GM18951 (cell line): ENCODE results near the gene TMEM61.

Source experiments
- POLR2A ChIP-seq: IDR thresholded peaks from 4 replicates; pipeline ENCODE4 v1.6.1; 2011; ENCODE audit warnings: mild to moderate bottlenecking; ENCODE audit not compliant: insufficient read length, insufficient read depth; ENCODE audit errors: extremely low read depth
- in situ Hi-C: fragments of 300-500 bp; cut with MboI; formaldehyde crosslinking; loops from one replicate; pipeline ENCODE4 v1.12.0; 2022; ENCODE audit warnings: low sequenced_read_pairs, mixed read lengths, inconsistent platforms; ENCODE audit not compliant: unreplicated experiment

TMEM61 gene

DNA sequence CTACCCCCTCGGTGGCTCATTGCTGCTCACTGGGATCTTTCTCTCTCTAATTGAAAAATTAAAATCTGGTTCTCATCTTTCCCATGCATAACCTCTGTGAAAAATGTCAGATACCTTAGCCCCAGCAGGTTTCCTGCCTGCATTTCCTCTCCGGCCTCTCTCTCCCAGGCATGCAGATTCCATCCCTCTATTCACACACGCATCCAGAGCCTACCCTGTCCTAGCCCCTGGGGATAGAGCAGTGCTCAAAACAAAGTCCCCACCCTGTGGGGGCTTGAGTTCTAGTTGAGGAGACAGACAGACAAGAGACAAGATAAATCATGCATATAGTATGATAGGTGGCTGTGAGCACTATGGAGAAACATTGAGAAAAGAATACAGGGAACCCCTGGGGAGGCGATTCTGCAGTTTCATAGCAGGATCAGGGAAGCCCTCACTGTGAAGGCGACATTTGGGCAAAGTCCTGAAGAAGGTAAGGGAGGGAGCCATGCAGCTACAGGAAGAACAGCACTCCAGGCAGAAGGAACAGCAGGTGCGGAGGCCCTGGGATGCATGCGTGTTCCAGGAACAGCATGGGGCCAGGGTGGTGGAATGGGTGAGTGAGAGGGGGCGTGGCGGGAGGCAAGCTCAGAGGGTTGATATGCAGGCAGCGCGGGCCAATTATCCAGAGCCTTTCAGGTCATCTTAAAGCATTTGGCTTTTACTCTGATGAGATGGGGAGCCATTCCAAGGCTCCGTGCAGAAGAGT, 14.8 kb downstream of the TMEM61 start:
- in situ Hi-C loops: loop anchor here (5.0 kb wide), 1 partner anchor 43 kb away; no protein-coding TSS in a partner anchor

DNA sequence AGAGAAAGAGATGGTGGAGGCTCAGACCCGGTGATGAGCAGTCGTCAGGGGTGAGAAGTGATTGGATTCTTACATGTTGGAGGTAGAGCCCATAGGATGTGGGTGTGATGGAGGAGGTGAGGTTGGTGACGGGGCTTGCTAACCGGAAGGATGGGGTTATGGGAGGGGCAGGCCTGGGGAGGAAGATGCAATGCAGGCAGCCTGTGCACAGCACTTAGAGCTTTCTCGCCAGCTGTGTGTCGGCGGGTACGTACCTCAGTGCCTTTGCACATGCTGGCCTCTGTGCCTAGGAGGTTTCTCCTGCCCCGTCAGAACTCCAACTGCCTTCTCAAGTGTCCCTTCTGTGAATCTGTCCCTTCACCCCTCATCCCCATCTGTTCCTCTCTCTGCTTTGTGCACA, 15.4 kb downstream of the TMEM61 start:
- no peak for TF ChIP-seq POLR2A
- in situ Hi-C loops: loop anchor here (5.0 kb wide), 1 partner anchor 44 kb away; no protein-coding TSS in a partner anchor

More for the DNA sequence above, 14.8 kb downstream of the TMEM61 start:
- TF ChIP-seq POLR2A: no peak

DNA sequence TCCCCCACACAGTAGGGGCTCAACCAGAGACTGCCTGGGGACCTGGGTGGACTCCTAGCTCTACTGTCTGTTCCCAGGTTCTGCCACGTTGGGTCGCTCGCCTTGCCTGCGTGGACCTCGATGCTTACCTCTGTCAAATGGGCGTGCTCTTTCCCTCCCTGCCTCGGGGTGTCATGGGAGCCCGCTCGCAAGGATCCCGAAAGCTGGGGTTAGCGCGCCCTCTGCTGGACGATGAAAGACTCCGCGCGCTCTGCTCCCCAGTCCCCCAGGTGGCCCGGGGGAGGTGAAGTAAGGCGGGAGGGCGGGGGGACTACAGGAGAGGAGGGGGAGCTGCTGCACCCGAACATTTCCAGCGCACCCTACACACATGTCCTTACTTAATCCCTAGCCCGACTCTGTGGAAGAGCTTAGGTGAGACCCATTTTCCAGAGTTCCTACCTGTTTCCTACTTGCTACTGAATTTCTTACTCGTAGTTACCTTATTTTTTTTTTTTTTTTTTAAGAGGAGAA, 16.0 kb downstream of the TMEM61 start:
- in situ Hi-C loops: loop anchor here (5.0 kb wide), 1 partner anchor 44 kb away; no protein-coding TSS in a partner anchor
- no peak for TF ChIP-seq POLR2A

DNA sequence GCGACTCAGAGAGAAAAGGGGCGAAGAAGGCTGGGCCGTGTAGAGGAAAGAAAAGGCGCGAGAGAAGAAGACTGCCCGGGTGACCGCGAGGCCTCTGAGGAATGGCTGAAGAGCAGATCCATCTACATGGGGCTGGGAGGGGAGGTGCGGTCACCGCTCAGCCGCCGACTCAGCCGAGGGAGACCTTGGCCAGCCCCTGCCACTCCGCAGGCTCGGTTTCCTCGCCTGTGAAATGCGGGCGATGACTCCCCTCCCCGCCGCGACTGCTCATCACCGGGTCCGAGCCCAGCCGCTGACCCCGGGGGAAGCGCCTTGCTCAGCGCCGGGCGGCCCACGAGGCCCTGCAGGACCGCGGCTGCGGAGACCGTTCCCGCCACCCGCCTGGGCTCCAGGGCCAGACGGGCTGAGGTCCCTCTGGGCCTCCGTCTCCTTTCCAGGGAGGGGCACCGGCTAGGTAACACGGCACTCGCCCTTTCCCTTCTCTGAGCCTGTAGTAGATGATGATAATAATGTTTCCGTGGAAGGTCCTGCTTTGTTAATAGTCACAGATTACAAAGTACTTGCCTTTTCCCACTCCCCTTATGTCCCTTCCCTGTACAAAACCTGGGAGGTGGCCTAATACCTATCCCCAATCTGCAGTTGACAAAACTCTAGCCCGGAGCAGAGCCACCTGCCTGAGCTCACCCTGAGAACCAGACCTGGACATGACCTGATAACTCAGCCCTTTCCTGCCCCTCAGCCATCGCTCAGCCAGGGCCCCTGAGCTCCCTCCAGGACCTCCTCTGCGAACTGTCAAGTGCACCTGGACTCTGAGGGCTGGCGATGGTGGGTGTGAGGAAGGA, 16.7 kb downstream of the TMEM61 start:
- no peak for TF ChIP-seq POLR2A
- in situ Hi-C loops: loop anchor here (5.0 kb wide), 1 partner anchor 45 kb away; no protein-coding TSS in a partner anchor

DNA sequence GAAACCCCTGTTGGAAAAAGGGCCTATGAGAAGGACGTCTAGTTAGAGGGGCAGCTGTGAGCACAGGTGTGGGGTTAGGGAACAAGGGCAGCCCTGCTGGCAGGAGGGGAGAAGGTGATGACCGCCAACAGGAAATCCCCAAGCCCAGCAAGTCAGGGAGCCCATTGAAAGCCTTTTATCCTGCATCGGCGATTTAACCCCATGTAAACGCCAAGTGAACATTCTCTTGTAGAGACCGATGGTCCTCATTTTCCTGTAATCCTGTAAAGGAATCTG, 17.2 kb downstream of the TMEM61 start:
- no peak for TF ChIP-seq POLR2A
- in situ Hi-C loops: loop anchor here (5.0 kb wide), 1 partner anchor 45 kb away; no protein-coding TSS in a partner anchor

DNA sequence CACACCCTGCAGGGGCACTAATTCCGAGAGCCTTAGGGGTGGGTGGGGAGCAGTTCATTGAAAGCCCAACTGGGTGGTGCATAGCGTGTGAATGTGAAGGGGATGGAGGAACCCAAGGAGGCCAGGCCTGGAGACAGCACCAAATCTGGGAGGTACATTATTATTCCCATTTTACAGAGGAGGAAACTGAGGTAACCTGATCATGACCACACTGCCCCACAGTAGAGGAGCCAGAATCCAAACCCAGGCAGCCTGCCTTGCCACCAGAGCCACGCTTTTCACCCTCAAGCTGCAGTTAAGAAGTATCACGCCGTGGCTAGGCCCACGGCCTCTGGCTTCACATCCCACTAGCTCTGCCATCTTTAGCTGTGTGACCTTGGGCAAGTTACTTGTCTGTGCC, 17.7 kb downstream of the TMEM61 start:
- TF ChIP-seq POLR2A: no peak
- in situ Hi-C loops: loop anchor here (5.0 kb wide), 1 partner anchor 46 kb away; no protein-coding TSS in a partner anchor

DNA sequence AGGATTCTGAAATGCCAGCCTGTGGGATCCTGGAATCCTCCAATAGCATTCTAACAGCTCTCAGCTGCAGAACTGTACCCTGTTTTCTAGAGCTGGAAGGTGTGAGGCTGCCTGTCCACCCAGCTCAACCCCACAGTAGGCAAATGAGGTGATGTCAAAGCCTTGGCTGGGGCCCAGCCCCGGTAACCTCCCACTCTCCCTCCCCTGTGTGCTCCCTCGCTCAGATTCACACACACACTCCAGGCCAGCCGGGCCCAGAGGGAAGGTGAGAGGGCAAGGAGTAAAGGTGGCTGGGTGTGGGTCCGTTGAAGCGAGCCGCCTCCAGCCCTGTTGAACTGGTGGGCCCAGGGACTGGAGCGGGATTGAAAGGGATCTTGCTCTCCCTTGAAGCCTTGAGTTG, 18.2 kb downstream of the TMEM61 start, which contains the start of gene BSND:
Gene BSND, plus strand, starts transcription at position 257 of the 400 bp plus-strand sequence. CDS start 254 bp downstream, outside the sequence.
- in situ Hi-C loops: loop anchor here (5.0 kb wide), 1 partner anchor 46 kb away; no protein-coding TSS in a partner anchor
- no peak for TF ChIP-seq POLR2A

DNA sequence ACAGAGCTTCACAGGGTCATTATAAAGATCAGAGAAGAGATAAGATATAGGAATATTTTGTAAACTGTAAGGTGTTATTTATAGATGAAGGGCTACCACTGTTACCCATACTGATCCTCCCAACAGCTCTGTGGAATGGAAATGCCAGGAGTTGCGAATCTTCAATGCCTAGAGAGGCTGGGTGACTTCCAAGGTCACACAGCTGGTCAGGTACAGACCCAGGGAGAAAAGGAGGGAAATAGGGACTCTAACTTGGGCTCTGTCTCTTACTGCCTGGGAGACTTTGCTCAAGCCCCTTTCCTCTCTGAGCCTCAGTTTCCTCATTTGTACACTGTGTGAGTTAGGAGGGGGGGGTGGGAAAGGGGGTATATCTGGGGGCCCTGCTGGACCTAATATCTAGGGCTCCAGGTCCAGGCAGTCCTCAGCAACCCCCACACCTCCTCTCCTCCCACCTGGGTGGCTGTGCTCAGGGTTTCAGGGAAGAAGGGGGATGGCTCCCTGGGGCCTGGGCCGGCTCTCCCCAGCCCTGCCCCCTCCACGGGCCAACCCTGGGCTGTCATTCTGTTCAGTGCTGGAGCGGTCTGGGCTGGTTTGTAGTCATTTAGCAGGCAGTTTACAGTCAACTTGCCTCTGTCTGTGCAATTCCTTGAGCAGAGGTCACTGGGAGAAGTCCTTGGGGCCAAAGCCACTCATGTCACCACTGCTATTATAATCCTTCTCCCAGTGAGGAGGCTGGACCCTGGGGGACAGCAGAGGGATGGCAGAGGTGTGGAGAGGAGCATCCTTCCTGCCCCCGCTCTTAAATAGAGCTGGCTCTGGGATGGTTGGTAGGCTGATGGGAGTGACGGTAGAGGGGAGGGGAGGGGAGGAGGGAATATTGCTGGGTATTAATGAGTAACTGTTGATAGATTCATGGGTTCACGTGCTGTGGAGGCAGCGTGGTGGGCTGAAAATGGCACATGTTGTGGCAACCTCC, 20.0 kb downstream of the TMEM61 start:
- TF ChIP-seq POLR2A: no peak
- in situ Hi-C loops: no loop called here

DNA sequence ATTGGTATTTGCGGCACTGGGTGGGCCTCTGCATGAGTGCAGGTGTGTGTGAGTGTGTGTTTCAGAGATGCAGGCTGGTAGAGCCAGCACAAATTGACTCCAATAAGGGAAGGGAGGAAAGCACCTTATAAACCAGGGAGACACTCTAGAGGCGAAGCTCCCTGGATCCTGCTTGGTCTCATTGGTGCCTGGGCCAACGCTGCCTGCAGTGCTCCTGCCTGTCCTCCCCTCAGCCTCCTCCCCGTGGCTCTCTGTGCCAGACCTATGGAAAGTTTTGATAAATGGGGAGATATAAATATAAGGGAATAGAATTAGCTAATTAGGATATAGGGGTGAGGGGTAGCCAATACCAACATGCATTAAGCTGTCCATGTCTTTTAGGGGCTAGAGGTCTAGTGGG, 20.9 kb downstream of the TMEM61 start:
- no peak for TF ChIP-seq POLR2A
- in situ Hi-C loops: no loop called here

DNA sequence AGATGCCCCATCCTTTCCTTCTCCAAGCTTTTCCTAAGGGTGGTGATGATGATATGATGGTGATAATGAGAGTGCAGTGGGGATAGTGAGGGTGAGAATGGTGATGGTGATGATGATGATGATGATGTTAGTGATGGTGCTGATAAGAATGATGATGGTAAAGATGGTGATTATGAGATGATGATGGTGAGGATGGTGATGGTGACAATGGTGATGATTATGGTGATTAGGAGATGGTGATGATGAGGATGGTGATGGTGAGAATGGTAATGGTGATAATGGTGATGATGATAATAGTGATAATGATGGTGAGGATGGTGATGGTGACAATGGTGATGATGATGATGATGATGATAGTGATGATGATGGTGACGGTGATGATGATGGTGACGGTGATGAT, 22.3 kb downstream of the TMEM61 start:
- TF ChIP-seq POLR2A: no peak
- in situ Hi-C loops: no loop called here

DNA sequence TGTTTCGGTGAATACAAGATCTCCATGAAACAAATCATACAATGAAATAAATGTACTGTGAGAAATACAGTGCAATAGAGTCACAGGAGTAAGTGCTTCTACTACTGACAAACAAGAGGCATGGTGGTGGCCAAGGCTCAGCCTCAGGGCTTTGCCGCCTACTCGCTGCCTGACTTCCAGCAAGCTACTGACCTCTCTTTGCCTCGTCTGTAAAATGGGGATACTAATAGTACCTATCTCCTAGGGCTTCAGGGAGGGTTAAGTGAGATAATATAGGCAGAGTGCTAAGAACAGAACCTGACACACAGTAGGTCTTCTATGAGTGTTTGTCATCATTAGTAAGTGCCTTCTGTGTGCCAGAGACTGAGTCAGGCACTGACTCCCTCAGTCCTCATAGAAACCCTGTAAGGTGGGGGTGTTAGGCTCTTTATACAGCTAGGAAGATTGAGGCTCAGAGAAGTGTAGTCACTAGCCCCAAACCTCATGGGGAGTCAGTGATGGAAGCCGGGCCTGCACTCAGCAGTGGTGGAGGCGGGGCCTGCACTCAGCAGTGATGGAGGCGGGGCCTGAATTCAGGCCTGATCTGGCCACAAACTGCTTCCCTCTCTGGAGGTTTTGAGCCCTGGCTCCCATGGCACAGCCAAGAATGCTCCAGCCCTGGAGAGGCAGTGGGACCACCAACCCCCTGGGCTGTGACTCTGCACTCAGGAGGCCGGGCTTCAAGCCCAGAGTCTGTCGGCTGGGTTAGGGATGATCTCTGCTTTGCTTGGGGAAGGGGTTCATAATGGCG, 25.1 kb downstream of the TMEM61 start:
- no peak for TF ChIP-seq POLR2A
- in situ Hi-C loops: no loop called here

DNA sequence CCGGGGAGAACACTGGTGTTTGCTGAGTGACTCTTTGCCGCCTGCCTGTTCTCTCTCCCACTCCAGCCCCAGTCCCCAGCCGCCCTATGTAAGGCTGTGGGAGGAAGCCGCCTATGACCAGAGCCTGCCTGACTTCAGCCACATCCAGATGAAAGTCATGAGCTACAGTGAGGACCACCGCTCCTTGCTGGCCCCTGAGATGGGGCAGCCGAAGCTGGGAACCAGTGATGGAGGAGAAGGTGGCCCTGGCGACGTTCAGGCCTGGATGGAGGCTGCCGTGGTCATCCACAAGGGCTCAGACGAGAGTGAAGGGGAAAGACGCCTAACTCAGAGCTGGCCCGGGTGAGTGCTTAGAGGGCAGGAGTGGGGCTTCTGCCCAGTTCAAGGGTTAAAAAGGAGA, 26.5 kb downstream of the TMEM61 start:
- TF ChIP-seq POLR2A: no peak
- in situ Hi-C loops: no loop called here

DNA sequence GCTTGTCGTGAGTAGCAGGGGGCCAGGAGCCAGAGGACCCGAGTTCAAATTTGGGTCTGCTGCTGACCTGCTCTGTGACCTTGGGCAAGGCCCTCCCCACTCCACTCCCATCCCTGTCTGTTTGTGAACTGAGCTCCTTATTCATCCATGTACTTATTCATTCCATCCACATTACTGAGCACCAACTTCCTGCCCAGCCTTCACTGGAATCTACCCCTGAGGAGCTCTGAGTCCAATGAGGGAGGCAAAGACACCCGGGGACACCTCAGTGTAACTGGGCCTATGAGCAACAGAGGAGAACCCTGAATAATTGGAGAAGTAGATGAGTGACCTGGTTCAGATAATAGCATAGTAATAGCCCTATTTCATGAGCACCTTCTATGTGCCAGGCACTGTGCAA, 27.2 kb downstream of the TMEM61 start:
- TF ChIP-seq POLR2A: no peak

More for the DNA sequence above, 27.2 kb downstream of the TMEM61 start:
- in situ Hi-C loops: no loop called here
